ENCODE results near the gene SV2C. TPM values are rescaled to one million over a fixed set of nuclear protein-coding genes. Genes with fewer than 3 reads are reported as not detected.

SV2C gene
- total RNA-seq, 4 donors from 2014 or later: 0.18 to 0.85 (median 0.27) TPM; not detected in 1

DNA sequence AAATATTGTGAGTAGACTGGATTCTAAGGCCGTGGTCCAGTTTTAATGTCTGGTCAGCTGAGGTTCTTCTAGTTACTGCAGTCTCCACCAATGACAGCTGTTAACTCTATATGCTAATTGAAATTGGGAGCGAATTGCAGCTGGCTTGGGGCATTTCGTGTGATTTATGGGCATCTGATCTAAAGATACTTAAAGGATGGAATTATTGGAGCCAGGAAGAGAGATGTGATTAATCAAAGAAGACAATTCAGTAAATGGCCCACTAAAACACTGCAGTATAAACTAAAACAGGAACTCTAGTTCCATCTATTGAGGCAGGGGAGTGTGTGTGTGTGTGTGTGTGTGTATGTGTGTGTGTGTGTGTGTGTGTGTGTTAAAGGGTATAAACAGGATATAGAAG is 162.4 kb downstream of the SV2C start:
- H3K4me3 ChIP-seq: no peak overlapping the region
- no peaks in the 10 kb centered on the region for H3K4me1 ChIP-seq
- no peak for DNase-seq
- H3K27me3 ChIP-seq: no peaks in the 10 kb centered on the region
- no peaks in the 10 kb centered on the region for H3K9me3 ChIP-seq
- H3K27ac ChIP-seq: no peak overlapping the region
- TF ChIP-seq, protein P1, sequence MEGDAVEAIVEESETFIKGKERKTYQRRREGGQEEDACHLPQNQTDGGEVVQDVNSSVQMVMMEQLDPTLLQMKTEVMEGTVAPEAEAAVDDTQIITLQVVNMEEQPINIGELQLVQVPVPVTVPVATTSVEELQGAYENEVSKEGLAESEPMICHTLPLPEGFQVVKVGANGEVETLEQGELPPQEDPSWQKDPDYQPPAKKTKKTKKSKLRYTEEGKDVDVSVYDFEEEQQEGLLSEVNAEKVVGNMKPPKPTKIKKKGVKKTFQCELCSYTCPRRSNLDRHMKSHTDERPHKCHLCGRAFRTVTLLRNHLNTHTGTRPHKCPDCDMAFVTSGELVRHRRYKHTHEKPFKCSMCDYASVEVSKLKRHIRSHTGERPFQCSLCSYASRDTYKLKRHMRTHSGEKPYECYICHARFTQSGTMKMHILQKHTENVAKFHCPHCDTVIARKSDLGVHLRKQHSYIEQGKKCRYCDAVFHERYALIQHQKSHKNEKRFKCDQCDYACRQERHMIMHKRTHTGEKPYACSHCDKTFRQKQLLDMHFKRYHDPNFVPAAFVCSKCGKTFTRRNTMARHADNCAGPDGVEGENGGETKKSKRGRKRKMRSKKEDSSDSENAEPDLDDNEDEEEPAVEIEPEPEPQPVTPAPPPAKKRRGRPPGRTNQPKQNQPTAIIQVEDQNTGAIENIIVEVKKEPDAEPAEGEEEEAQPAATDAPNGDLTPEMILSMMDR (IDR thresholded peaks at IDR 0.05): no peak
- TF ChIP-seq POLR2A (IDR thresholded peaks at IDR 0.05): no peak
- no peaks in the 10 kb centered on the region for H3K36me3 ChIP-seq

DNA sequence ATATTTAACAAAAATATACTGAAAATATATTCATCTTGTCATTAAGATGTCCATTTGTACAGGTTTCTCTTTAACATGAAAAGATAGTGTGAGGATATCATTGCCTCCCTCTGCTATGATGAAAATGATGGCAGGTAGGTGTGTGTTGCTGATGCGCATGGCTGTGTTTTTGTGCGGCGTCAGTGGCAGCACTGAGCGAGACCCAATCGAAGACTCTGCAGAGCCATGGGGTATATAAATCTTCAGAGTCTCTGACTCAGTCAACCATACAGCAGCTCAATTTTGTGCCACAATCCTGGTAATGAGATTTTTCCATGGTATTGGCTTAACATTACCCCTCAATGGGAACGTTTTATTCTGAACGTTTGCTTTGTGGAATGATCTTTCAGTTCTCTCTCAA is 166.4 kb downstream of the SV2C start:
- TF ChIP-seq, protein P1 (IDR thresholded peaks at IDR 0.05): no peak
- no peak for TF ChIP-seq POLR2A (IDR thresholded peaks at IDR 0.05)
- Histone ChIP-seq H3K4me1 (no peaks in the 10 kb centered on the region), H3K4me3 (no peak overlapping the region), H3K27ac (no peak overlapping the region), H3K36me3 (no peaks in the 10 kb centered on the region), H3K27me3 (no peaks in the 10 kb centered on the region), H3K9me3 (no peaks in the 10 kb centered on the region)
- no peak for DNase-seq

DNA sequence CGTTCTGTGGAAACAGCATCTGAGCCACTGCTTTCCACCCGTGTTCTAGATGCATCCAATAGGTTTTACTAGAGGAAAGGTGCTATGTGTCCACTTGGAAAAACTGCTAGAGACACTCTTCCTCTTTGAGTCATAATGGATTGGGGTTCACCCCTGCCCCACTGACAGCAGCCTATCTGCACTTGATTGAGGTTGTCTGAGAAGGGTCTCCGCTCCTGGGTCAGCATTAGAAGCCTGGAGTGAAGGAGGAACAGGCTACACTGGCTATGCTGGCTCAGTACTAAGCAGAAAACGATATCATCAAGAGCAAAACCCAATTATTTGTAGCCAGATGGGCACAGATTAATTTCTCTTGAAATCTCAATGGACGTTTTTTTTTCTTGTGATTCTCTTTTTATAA is 167.3 kb downstream of the SV2C start:
- Histone ChIP-seq H3K9me3 (no peaks in the 10 kb centered on the region), H3K36me3 (no peaks in the 10 kb centered on the region), H3K4me1 (no peaks in the 10 kb centered on the region), H3K27ac (no peak overlapping the region), H3K4me3 (no peak overlapping the region), H3K27me3 (no peaks in the 10 kb centered on the region)
- no peak for DNase-seq
- TF ChIP-seq POLR2A (IDR thresholded peaks at IDR 0.05): no peak
- TF ChIP-seq, protein P1 (IDR thresholded peaks at IDR 0.05): no peak

DNA sequence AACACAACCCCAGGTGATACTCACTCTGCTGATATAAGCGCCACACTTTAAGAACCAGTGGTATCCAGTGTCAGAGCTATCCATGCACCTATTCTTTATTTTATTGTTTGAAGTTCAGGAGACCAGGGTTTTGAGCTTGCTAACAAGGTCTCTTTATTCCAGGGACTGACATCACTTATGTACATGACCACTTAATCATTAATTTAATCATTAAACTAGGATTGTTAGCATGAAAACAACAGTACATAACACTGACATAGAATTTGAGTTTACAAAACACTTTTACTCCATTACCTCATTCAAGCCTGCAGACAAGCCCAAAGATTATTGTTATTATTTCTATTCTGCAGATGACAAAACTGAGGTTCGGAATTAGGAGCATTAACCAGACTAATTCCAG is 168.5 kb downstream of the SV2C start:
- Histone ChIP-seq H3K4me3 (no peak overlapping the region), H3K36me3 (no peaks in the 10 kb centered on the region), H3K27me3 (no peaks in the 10 kb centered on the region), H3K9me3 (no peaks in the 10 kb centered on the region), H3K27ac (no peak overlapping the region), H3K4me1 (no peaks in the 10 kb centered on the region)
- TF ChIP-seq, protein P1 (IDR thresholded peaks at IDR 0.05): no peak
- TF ChIP-seq POLR2A (IDR thresholded peaks at IDR 0.05): no peak
- no peak for DNase-seq

DNA sequence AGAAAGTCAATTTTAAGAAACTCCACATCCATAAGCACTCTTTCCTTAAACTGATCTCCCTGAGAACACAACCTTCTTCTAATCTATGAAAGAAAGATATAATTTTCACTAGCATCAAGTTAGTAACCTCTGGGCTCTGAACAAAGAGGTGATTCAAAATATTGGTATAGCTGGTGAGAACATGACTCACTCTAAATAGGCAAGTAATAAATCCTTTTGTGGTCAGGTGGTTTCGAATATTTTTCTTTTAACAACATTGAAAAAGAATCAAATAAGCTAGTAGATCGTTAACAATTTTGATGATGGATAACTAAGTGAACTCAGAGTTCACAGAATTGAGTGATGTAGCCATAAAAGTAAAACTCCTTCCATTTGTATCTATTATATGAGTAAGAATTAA is 169.3 kb downstream of the SV2C start:
- Histone ChIP-seq H3K4me1 (no peaks in the 10 kb centered on the region), H3K9me3 (no peaks in the 10 kb centered on the region), H3K27ac (no peak overlapping the region), H3K4me3 (no peak overlapping the region), H3K36me3 (no peaks in the 10 kb centered on the region), H3K27me3 (no peaks in the 10 kb centered on the region)
- DNase-seq: no peak
- TF ChIP-seq, protein P1 (IDR thresholded peaks at IDR 0.05): no peak
- TF ChIP-seq POLR2A (IDR thresholded peaks at IDR 0.05): no peak
